DND-41 (cell line): ENCODE results near the gene TNFAIP8.

ENCODE experiments used
- ATAC-seq: fragments of 200-7000 bp; cut with Tn5 transposase; 3 replicates; pipeline ENCODE4 v1.9.1; 2021; ENCODE audit warnings: low read depth; ENCODE audit not compliant: insufficient read depth
- DNase-seq: peaks from one replicate; pipeline ENCODE4 v3.0.0-alpha.2; 2020
- H2AFZ ChIP-seq: 2 replicates; pipeline ENCODE4 v1.6.0; 2012; ENCODE audit warnings: low read depth, low read length
- H3K27ac ChIP-seq: 2 replicates; pipeline ENCODE4 v1.5.1; 2012; ENCODE audit warnings: low read length, inconsistent platforms
- H3K27me3 ChIP-seq: fragments of 200-600 bp; sonication (generic); 2 replicates; pipeline ENCODE4 v1.6.0; 2012; ENCODE audit warnings: low read length, mild to moderate bottlenecking, inconsistent platforms; ENCODE audit not compliant: insufficient read depth, poor library complexity
- H3K36me3 ChIP-seq: 2 replicates; pipeline ENCODE4 v1.5.1; 2012; ENCODE audit warnings: low read length, inconsistent platforms; ENCODE audit not compliant: insufficient read depth
- H3K4me1 ChIP-seq: 2 replicates; pipeline ENCODE4 v1.5.1; 2012; ENCODE audit warnings: mild to moderate bottlenecking, low read length; ENCODE audit not compliant: insufficient read depth
- H3K4me2 ChIP-seq: 2 replicates; pipeline ENCODE4 v1.6.0; 2012; ENCODE audit warnings: mild to moderate bottlenecking, moderate library complexity, low read length, inconsistent platforms; ENCODE audit not compliant: insufficient read depth
- H3K4me3 ChIP-seq, 2 experiments: fragments of 200-600 bp in 1 of 2; shearing (Covaris generic) in 1 of 2; 2 replicates each; pipeline ENCODE4 v1.5.1; 2012 to 2016; ENCODE audit warnings: inconsistent platforms in 2 of 2, low read length in 2 of 2, mild to moderate bottlenecking in 2 of 2, low read depth in 1 of 2, moderate library complexity in 1 of 2
- H3K79me2 ChIP-seq: 2 replicates; pipeline ENCODE4 v1.6.0; 2012; ENCODE audit warnings: low read length, inconsistent platforms; ENCODE audit not compliant: insufficient read depth
- H3K9ac ChIP-seq: 2 replicates; pipeline ENCODE4 v1.6.0; 2012; ENCODE audit warnings: low read depth, mild to moderate bottlenecking, inconsistent platforms, low read length, moderate library complexity
- H3K9me3 ChIP-seq: 2 replicates; pipeline ENCODE4 v1.5.1; 2012; ENCODE audit warnings: low read length, moderate library complexity, mild to moderate bottlenecking, inconsistent platforms; ENCODE audit not compliant: insufficient read depth, severe bottlenecking
- H4K20me1 ChIP-seq: 2 replicates; pipeline ENCODE4 v1.6.0; 2012; ENCODE audit warnings: low read length; ENCODE audit not compliant: insufficient read depth
- CTCF ChIP-seq: IDR thresholded peaks from 2 replicates; pipeline ENCODE4 v1.5.1; 2012; ENCODE audit warnings: borderline replicate concordance, low read length, moderate library complexity, mild to moderate bottlenecking; ENCODE audit not compliant: poor library complexity, severe bottlenecking; ENCODE audit errors: extremely low read depth
- EZH2 ChIP-seq: IDR thresholded peaks from 3 replicates; pipeline ENCODE4 v1.6.1; 2012; ENCODE audit warnings: borderline replicate concordance, low read depth, mild to moderate bottlenecking, moderate library complexity, low read length, inconsistent platforms; ENCODE audit not compliant: severe bottlenecking

The TNFAIP8 gene

GRCh38 chr5:119355685-119356611, at the start of gene TNFAIP8:
Gene TNFAIP8 (plus strand): TSS chr5:119356019. CDS start chr5:119356091, 72 bp downstream.
- Histone ChIP-seq H3K9ac (no peak within 1 kb of the TSS), H3K9me3 (no peaks in the 10 kb centered on the region), H2AFZ (no peak within 1 kb of the TSS), H3K4me3 (no peak within 1 kb of the TSS), H3K4me1 (peaks cover 13% of the 10 kb centered on the region; the same call in 1 of the 2 replicates), H3K4me2 (no peak within 1 kb of the TSS), H4K20me1 (peaks cover 49% of the 10 kb centered on the region; the same call in 1 of the 2 replicates), H3K27me3 (no peaks in the 10 kb centered on the region), H3K27ac (no peak within 1 kb of the TSS), H3K79me2 (peaks cover 99% of the 10 kb centered on the region), H3K36me3 (peaks cover 19% of the 10 kb centered on the region)
- TF ChIP-seq CTCF (no peak), EZH2 (no peak)
- ATAC-seq (no peak), DNase-seq (no peak)

GRCh38 chr5:119307170-119307569, 48.6 kb upstream of the TNFAIP8 start:
- Histone ChIP-seq H4K20me1 (no peaks in the 10 kb centered on the region), H3K9ac (peak overlapping the region; percentile 66), H2AFZ (no peak overlapping the region), H3K79me2 (peaks cover 85% of the 10 kb centered on the region), H3K36me3 (peaks cover 12% of the 10 kb centered on the region; the same call in 1 of the 2 replicates), H3K4me3 (peak overlapping the region in 1 of 2 experiments; percentile 42; a peak in 1 of 4 replicates), H3K27me3 (no peaks in the 10 kb centered on the region), H3K9me3 (no peaks in the 10 kb centered on the region), H3K27ac (peak overlapping the region; percentile 99), H3K4me2 (peak overlapping the region; percentile 57), H3K4me1 (peaks cover 99% of the 10 kb centered on the region)
- DNase-seq (no peak), ATAC-seq (no peak)
- TF ChIP-seq EZH2: no peak
- TF ChIP-seq CTCF: no peak

- Histone ChIP-seq H3K79me2 (peaks cover 85% of the 10 kb centered on the region), H3K4me3 (peak overlapping the region in 1 of 2 experiments; percentile 40; a peak in 2 of 4 replicates), H3K4me2 (peak overlapping the region; percentile 57), H3K36me3 (peaks cover 19% of the 10 kb centered on the region; the same call in 1 of the 2 replicates), H3K9ac (peak overlapping the region; percentile 66), H3K27me3 (no peaks in the 10 kb centered on the region), H2AFZ (no peak overlapping the region), H3K4me1 (peaks cover 99% of the 10 kb centered on the region), H3K27ac (peak overlapping the region; percentile 99), H4K20me1 (no peaks in the 10 kb centered on the region), H3K9me3 (no peaks in the 10 kb centered on the region)
- DNase-seq (peak; percentile 68), ATAC-seq (peak; percentile 52)
- TF ChIP-seq CTCF (no peak), EZH2 (no peak)
Measured at GRCh38 chr5:119309326-119309725, 46.5 kb upstream of the TNFAIP8 start.
